HG03135 (cell line): Measurements from ENCODE around the gene ARHGAP15.

Experiments
- ATAC-seq: cut with Tn5 transposase; IDR thresholded peaks from one replicate; pipeline ENCODE4 v1.9.1; 2021; ENCODE audit warnings: mild to moderate bottlenecking, moderate library complexity; ENCODE audit not compliant: unreplicated experiment

Gene ARHGAP15

GRCh38 chr2:143604566-143604959 is 475.3 kb downstream of the ARHGAP15 start:
- no peak for ATAC-seq

DNA sequence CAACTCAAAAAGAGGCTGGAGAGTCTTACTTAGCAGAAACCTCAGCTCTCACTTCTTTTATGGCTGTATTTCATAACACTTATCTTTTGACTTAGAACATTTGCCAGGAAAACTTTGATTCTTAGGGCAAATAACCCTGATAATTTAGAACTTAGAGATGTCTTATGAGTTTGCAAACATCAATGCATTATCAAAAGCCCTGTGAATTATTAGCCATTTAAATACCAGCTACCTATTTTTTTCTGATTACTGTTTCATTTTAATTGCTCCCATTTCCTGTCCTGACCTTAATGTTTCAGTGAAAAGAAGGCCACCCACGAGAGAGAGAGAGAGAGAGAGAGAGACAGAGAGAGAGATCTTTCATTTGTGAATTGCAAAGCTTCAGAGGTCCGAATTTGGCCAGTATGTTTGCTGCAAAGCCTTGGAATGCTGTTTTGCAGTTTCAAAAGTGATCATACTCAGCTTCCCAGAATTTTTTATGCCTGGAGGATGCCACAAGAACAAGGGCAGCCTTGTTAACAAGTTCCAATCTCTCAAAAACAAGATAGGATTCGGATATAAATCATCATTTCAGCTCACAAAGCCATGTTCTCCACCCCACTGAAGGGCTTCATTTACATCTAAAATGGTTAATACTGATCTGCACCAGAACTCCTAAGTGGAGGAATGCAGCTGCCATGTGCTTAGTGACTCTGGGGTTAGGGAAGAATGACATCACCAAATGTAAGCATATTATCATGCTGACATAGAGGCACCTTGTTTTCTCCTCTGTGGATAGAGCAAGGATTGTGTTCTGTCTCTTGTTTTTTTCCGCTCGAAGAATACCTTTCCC is 478.2 kb downstream of the ARHGAP15 start:
- ATAC-seq = no peak

GRCh38 chr2:143608063-143608423 is 478.8 kb downstream of the ARHGAP15 start:
- ATAC-seq = no peak

DNA sequence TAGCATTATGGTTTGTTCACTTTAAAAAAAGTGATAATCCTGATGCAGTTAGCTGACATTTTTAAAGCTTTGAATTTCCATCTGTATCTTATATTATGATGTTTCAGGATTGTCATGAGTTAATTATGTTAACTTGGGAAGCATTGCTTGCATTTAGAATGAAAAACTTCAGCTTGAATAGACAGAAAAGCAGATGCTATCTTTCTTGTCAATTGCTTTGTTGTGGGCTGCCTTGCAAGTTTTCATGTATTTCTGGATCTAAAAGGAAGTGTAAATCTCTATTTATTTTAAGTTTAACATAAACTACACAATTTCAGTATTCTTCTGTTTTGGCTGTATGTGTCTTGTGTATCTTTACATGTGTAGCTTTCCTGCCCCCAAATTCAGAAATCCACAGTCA is 479.5 kb downstream of the ARHGAP15 start:
- ATAC-seq = no peak

DNA sequence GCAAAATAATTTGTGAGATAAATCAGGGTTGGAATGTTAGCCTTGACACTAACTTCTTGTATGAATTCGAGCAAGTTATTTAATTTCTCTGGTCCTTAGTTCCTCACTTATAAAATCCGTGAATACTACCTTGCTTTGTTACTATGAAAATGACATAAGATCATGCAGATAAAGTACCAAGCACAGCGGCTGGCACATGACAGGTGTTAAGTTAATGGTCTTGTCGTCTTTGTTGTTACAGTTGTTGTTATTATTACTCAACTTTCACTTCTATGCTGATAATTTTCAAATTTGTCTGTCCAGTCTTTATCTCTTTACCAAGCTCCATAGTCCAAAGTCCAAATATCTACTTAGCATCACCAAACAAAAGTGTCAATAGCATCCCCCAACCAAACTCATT is 482.1 kb downstream of the ARHGAP15 start:
- ATAC-seq = no peak

GRCh38 chr2:143615562-143615961 is 486.3 kb downstream of the ARHGAP15 start:
- ATAC-seq = no peak

DNA sequence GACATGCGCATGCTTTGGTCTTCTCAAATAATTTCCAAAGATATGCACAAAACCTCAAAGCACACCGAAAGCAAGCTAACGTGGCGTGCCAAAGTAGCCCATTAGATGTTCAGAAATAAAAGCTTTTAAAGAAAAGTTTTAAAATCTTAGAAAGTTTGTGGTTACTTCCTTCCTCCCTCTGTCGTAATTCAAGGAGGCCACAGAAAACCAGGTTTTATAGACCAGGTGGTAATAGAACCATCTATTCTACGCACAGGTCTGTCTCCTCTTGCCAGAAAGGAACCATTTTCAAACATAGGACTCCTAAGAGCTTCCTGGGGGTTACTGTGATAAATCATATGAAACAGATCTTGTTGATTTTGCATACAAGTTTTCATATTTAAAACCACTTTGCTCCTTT is 487.2 kb downstream of the ARHGAP15 start:
- no peak for ATAC-seq

- no peak for ATAC-seq
Measured at GRCh38 chr2:143617803-143618415, 488.7 kb downstream of the ARHGAP15 start.

DNA sequence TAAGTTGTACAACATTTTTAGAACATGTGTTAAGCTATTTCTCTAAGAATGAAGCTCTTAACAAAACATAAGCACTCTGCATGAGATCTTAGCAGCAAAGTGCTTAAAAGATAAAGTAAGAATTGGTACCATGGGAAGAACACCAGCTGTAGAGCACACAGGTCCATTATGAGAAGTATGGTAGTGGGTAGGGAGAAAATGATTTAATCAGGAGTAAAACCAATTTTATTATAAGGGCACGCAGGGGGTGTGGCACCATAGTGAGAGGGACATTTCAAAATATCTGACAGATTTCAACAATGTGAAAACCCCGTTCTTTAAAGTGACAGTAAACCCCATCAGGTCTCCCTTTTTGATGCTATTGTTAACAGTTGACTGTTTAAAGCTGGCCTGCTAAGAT is 492.9 kb downstream of the ARHGAP15 start:
- ATAC-seq = no peak

DNA sequence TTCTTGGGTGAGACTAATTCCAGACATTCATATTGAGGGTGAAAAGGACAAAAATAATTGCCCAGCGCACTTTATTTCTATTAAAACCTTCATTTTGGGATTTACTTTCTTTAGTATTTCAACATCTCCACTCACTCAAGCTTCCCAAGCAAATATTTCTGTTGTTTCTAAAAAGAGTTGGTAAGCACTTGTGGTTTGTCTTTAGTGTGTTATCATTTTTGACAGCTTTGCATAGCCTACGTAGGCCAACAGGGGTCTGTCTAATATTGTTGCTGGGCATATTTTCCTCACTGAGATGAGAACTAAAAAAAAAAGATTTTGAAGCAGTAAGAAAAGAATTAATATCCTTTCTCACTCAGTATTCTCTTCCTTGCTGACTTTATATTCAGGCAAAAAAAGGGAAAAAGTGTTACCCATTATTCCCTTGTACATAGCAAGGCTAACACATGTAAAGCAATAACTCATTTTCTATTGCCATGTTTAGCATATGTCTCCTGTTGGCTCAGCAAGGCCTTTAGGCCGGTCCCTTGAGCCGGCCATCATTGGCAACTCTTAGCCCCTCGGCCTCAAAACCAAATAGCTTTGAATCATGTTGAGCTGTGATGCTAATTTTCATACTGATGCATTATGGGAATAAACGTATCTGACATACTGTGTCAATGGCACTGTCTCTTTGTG is 494.2 kb downstream of the ARHGAP15 start:
- ATAC-seq = no peak

DNA sequence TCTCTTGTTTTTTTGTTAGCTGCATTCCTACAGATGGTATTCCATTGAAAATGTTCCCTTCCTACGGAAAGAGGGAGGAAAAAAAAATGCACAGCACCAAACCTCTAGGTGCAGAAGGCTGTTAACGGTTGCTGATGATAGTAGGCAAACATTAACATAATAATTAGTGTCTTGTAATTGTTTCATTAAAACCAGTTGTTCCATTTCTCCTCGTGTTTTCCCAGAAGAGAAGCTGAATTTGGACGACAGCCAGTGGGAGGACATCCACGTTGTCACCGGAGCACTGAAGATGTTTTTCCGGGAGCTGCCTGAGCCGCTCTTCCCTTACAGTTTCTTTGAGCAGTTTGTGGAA is 494.7 kb downstream of the ARHGAP15 start:
- no peak for ATAC-seq

GRCh38 chr2:143629340-143629739 is 500.1 kb downstream of the ARHGAP15 start:
- no peak for ATAC-seq

GRCh38 chr2:143632751-143633374 is 503.6 kb downstream of the ARHGAP15 start:
- no peak for ATAC-seq

DNA sequence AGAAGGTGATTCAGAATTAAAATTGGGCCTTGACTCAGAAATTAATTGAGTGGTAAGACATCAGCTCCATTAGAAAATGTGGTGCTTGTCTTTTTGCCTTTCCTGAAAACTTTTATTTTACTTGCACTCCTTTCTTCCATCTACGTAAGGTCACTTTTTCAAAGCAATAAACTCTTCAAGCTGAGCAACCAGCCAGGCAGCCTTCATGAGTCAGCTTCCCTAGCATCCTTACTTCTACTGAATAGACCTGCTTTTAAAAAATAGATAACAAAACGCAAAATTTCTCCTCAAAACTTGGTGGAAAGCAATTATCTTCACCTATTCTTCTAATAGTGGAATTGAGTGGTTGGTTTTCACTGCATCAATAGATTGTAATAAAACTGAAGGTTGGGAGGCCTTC is 504.2 kb downstream of the ARHGAP15 start:
- ATAC-seq = no peak

DNA sequence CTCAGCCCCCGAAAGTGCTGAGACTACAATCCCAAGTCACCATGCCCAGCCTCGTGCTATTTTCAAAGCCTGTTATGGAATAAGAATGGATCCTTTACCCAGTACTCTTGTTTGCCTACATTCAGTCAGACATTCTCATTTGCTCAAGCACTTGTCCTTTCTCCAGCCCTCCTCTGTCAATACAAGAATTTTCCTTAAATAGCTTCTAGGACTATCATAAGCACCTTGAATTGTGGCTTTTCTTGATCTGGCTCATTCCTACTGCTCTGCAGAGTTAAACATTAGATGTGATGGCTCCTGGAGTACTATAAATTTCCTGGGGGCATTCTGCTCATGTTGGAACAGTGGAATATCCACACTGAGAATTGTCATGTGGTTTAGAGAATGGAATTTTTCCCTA is 506.1 kb downstream of the ARHGAP15 start:
- no peak for ATAC-seq

- ATAC-seq = no peak
Measured at GRCh38 chr2:143635936-143636335, 506.7 kb downstream of the ARHGAP15 start.

DNA sequence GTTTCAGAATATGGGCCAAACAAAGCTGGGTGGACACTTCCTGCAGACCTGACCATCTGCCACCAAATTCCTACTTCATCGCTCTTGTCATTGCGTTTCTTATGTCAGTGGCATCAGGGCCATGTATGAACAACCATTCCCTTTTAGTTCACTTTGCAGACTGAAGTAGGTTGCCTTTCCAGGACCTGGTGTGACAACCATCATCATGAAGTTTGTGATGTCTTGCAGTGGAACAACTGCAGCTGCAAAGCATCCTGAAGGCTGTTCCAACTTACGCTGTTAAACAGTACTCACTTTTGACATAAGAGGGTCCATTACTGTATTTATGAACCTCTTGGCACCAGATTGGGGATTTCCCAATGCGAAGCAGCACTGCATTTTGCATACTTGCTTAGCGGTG is 511.6 kb downstream of the ARHGAP15 start:
- ATAC-seq = no peak

GRCh38 chr2:143645921-143646645 is 516.9 kb downstream of the ARHGAP15 start:
- no peak for ATAC-seq

- ATAC-seq = no peak
Measured at GRCh38 chr2:143649226-143649740, 520.1 kb downstream of the ARHGAP15 start.

DNA sequence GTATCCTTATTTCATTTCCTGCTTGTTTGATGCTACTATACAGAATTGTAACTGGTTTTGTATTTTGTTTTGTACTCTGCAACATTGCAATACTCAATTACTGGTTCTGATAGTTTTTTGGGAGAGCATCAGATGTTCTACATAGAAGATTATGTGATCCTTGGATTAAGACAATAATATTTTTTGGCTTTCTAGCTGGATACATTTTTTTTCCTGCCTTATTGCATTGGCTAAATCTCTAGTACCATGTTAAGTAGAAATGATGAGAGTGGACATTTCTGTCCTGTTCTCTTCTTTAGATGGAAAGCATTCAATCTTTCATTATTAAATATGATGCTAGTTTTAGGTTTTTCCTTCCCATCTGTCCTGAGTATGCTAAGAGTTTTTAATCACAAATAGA is 523.5 kb downstream of the ARHGAP15 start:
- no peak for ATAC-seq

DNA sequence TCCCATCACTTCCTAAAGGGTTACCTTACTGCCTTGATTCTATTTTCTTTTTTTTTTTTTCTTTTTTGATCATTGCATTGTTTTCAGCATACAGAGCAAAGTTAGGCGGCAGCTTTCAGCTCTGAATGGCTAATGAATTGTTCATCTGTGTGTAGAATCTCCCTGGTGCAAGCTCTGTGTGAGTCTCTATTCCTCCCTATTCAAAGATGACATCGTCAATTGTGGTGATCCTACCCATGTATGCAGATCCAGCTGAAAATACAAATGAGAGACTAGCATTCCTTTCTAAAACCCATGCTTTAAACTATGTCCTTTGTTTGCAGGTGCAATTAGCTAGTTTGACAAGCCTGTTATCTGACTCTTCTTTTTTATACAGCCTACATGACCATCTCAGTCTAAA is 539.0 kb downstream of the ARHGAP15 start:
- no peak for ATAC-seq
